Measurements from ENCODE around the gene P2RX6. TPM values are rescaled to one million over a fixed set of nuclear protein-coding genes. Genes with fewer than 3 reads are reported as not detected.

The P2RX6 gene
- total RNA-seq, 2 donors from 2014 or later, result 4.6 to 5.5 TPM

GRCh38 chr22:20980938-20981722 is 33.8 kb upstream of the P2RX6 start:
- DNase-seq (ENCODE audit: low spot score), result no peak
- 65% methylated on average over 10 of the region's 10 CpGs for WGBS
- TF ChIP-seq POLR2A (IDR thresholded peaks at IDR 0.05), result no peak
- no peak for TF ChIP-seq POLR2AphosphoS5 (IDR thresholded peaks at IDR 0.05)
- TF ChIP-seq CTCF (IDR thresholded peaks at IDR 0.05), result no peak
- Histone ChIP-seq H3K4me3 (peak overlapping the region; percentile 75 to 89), H3K4me1 (replicated peaks) (peaks cover 13% of the 10 kb centered on the region), H3K9me3 (no peaks in the 10 kb centered on the region), H3K36me3 (no peaks in the 10 kb centered on the region), H3K27ac (peak overlapping the region; percentile 86 to 88), H3K27me3 (replicated peaks; ENCODE audit: insufficient read depth) (no peaks in the 10 kb centered on the region)
- intact Hi-C loops (cut with DNase I), result loop anchor here (2.0 kb wide), 1 partner anchor 64 kb away; the partner anchor contains the start of gene CRKL

- intact Hi-C loops (cut with DNase I), result loop anchor here (2.0 kb wide), 1 partner anchor 65 kb away; the partner anchor contains the start of gene CRKL
- under 1% methylated on average over 61 of the region's 87 CpGs for WGBS
- H3K36me3 ChIP-seq, result no peaks in the 10 kb centered on the region
- DNase-seq (ENCODE audit: low spot score), result peak; percentile 86
- TF ChIP-seq CTCF (IDR thresholded peaks at IDR 0.05), result peak in 3 of 4 experiments; percentile 31 to 53 (median 46)
- TF ChIP-seq POLR2AphosphoS5 (IDR thresholded peaks at IDR 0.05), result peak; percentile 94
- peak; percentile 86 for TF ChIP-seq POLR2A (IDR thresholded peaks at IDR 0.05)
- H3K4me1 ChIP-seq (replicated peaks), result peaks cover 13% of the 10 kb centered on the region
- H3K27me3 ChIP-seq (replicated peaks; ENCODE audit: insufficient read depth), result no peaks in the 10 kb centered on the region
- H3K27ac ChIP-seq, result peak within 1 kb of the TSS; percentile 86 to 88
- H3K9me3 ChIP-seq, result no peaks in the 10 kb centered on the region
- peak within 1 kb of the TSS; percentile 75 to 89 for H3K4me3 ChIP-seq
Measured at GRCh38 chr22:20981787-20982562, 33.0 kb upstream of the P2RX6 start, which contains the start of gene LZTR1. TSS of gene LZTR1 (plus strand) at chr22:20982297. CDS start at chr22:20982372, 75 bp downstream.

- Histone ChIP-seq H3K4me3 (peak overlapping the region; percentile 75 to 89), H3K4me1 (replicated peaks) (peaks cover 13% of the 10 kb centered on the region), H3K9me3 (no peaks in the 10 kb centered on the region), H3K36me3 (no peaks in the 10 kb centered on the region), H3K27me3 (replicated peaks; ENCODE audit: insufficient read depth) (no peaks in the 10 kb centered on the region), H3K27ac (peak overlapping the region; percentile 86 to 88)
- TF ChIP-seq POLR2AphosphoS5 (IDR thresholded peaks at IDR 0.05) (no peak), POLR2A (IDR thresholded peaks at IDR 0.05) (no peak), CTCF (IDR thresholded peaks at IDR 0.05) (no peak)
- intact Hi-C loops (cut with DNase I), result no loop called here
- DNase-seq (ENCODE audit: low spot score), result no peak
- WGBS, result under 1% methylated on average over 12 of the region's 12 CpGs
Measured at GRCh38 chr22:20982563-20982882, 32.4 kb upstream of the P2RX6 start.

- H3K4me3 ChIP-seq, result peak overlapping the region; percentile 75 to 89
- intact Hi-C loops (cut with DNase I), result no loop called here
- WGBS, result 68% methylated on average over 5 of the region's 5 CpGs
- H3K9me3 ChIP-seq, result no peaks in the 10 kb centered on the region
- TF ChIP-seq POLR2A (IDR thresholded peaks at IDR 0.05) (no peak), POLR2AphosphoS5 (IDR thresholded peaks at IDR 0.05) (no peak), CTCF (IDR thresholded peaks at IDR 0.05) (no peak)
- peaks cover 13% of the 10 kb centered on the region for H3K4me1 ChIP-seq (replicated peaks)
- peak overlapping the region in 1 of 2 donors; percentile 86 for H3K27ac ChIP-seq
- no peaks in the 10 kb centered on the region for H3K27me3 ChIP-seq (replicated peaks; ENCODE audit: insufficient read depth)
- DNase-seq (ENCODE audit: low spot score), result no peak
- H3K36me3 ChIP-seq, result no peaks in the 10 kb centered on the region
Measured at GRCh38 chr22:20983081-20983771, 31.7 kb upstream of the P2RX6 start.
